ENCODE measurements around the gene SLC25A52. TPM values are rescaled to one million over a fixed set of nuclear protein-coding genes. Genes with fewer than 3 reads are reported as not detected.

SLC25A52 gene
- total RNA-seq, 2 experiments from 2014 or later = not detected

DNA sequence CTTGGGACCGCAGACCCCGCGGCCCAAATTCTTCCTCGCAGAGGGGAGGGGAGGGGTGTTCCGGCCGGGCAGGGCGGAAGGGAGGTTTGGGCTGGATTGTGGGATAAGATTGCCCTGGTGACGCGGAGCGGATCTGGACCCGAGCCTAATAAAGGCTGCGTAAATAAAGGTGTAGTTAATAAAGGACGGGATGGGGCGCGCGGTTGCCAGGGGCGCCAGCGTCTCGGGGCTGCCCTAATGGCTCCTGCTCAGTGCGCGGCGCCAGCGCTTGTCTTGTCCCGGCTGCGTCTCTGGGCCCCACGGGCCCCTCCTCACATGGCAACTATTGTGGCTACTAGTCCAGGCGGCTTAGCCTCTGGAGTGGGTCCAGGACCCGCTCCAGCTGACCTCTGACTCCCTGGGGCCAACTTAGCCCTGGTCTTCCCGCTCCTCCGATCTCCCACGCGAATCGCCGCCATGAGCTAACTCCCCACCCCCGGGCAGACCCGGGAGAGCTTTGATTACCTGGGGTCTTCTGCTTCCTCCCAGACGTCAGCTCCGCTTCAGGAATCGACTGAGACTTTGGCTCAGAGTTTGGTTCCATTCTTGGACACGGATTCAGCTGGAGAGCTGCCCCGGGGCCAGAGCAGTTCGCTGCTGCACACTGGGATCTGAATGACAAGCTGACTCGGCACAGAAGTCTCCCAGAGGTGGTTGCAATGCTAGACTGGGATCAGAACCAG lies 36.5 kb downstream of the SLC25A52 start:
- ChIA-PET POLR2A (interaction anchor here (0.6 kb wide), 1 partner anchor 168 kb away, joined by 3 read pairs; no protein-coding TSS in a partner anchor), CTCF (ENCODE audit: unreplicated experiment) (no interaction called here)
- DNase-seq (ENCODE audit: low spot score) = no peak
- Histone ChIP-seq H3K36me3 (ENCODE audit: insufficient read depth, low read length) (no peaks in the 10 kb centered on the region), H3K79me2 (ENCODE audit: insufficient read depth, low read depth, low read length) (no peaks in the 10 kb centered on the region), H4K20me1 (ENCODE audit: insufficient read depth, low read length) (no peaks in the 10 kb centered on the region), H3K27ac (ENCODE audit: low read depth, low read length, poor library complexity, severe bottlenecking) (no peak overlapping the region), H3K4me3 (ENCODE audit: low read depth, low read length, poor library complexity, severe bottlenecking) (no peak overlapping the region), H3K9me3 (ENCODE audit: low read length) (no peaks in the 10 kb centered on the region), H2AFZ (ENCODE audit: low read length) (no peak overlapping the region), H3K9me2 (ENCODE audit: insufficient read depth, low read length) (no peaks in the 10 kb centered on the region), H3K4me2 (ENCODE audit: low read length) (no peak overlapping the region), H3K4me1 (ENCODE audit: insufficient read depth, low read length, poor library complexity, severe bottlenecking) (no peaks in the 10 kb centered on the region)
- intact Hi-C loops (cut with micrococcal nuclease; ENCODE audit: unreplicated experiment) = loop anchor here (2.0 to 10.0 kb wide), 2 partner anchors 167 to 299 kb away; no protein-coding TSS in a partner anchor
- TF ChIP-seq, protein P1, sequence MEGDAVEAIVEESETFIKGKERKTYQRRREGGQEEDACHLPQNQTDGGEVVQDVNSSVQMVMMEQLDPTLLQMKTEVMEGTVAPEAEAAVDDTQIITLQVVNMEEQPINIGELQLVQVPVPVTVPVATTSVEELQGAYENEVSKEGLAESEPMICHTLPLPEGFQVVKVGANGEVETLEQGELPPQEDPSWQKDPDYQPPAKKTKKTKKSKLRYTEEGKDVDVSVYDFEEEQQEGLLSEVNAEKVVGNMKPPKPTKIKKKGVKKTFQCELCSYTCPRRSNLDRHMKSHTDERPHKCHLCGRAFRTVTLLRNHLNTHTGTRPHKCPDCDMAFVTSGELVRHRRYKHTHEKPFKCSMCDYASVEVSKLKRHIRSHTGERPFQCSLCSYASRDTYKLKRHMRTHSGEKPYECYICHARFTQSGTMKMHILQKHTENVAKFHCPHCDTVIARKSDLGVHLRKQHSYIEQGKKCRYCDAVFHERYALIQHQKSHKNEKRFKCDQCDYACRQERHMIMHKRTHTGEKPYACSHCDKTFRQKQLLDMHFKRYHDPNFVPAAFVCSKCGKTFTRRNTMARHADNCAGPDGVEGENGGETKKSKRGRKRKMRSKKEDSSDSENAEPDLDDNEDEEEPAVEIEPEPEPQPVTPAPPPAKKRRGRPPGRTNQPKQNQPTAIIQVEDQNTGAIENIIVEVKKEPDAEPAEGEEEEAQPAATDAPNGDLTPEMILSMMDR (conservative IDR thresholded peaks at IDR 0.05; ENCODE audit: low read length) = no peak
- TF ChIP-seq EZH2phosphoT487 (IDR thresholded peaks at IDR 0.05; ENCODE audit: borderline replicate concordance, low read depth, low read length) = no peak
- BruUV-seq (replicated peaks) = no TSS peak

DNA sequence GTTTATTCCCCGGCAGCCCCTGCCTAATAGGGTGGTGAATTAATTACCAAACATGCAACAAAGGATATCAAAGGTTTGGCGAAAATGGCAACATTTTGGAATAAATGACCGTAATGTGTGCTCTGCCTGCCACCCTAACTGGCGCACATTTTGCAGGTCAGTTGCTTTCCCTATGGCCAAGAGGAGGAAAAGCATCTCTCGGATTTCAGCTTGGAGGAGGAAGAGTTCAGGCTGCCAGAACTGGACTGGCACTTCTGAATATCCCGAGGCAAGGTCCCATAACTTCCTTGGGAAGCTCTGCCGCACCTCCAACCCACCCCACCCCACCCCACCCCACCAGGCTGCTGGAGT lies 37.1 kb downstream of the SLC25A52 start:
- no peak overlapping the region for H3K4me3 ChIP-seq (ENCODE audit: low read depth, low read length, poor library complexity, severe bottlenecking)
- H2AFZ ChIP-seq (ENCODE audit: low read length) = no peak overlapping the region
- no peaks in the 10 kb centered on the region for H3K36me3 ChIP-seq (ENCODE audit: insufficient read depth, low read length)
- CTCF ChIA-PET (ENCODE audit: unreplicated experiment) = no interaction called here
- DNase-seq (ENCODE audit: low spot score) = no peak
- H3K9me2 ChIP-seq (ENCODE audit: insufficient read depth, low read length) = no peaks in the 10 kb centered on the region
- no peak overlapping the region for H3K27ac ChIP-seq (ENCODE audit: low read depth, low read length, poor library complexity, severe bottlenecking)
- no peaks in the 10 kb centered on the region for H3K9me3 ChIP-seq (ENCODE audit: low read length)
- no peaks in the 10 kb centered on the region for H3K4me1 ChIP-seq (ENCODE audit: insufficient read depth, low read length, poor library complexity, severe bottlenecking)
- H4K20me1 ChIP-seq (ENCODE audit: insufficient read depth, low read length) = no peaks in the 10 kb centered on the region
- BruUV-seq (replicated peaks) = no TSS peak
- TF ChIP-seq EZH2phosphoT487 (IDR thresholded peaks at IDR 0.05; ENCODE audit: borderline replicate concordance, low read depth, low read length) = no peak
- TF ChIP-seq, protein P1 (conservative IDR thresholded peaks at IDR 0.05; ENCODE audit: low read length) = no peak
- intact Hi-C loops (cut with micrococcal nuclease; ENCODE audit: unreplicated experiment) = loop anchor here (2.0 to 10.0 kb wide), 2 partner anchors 167 to 299 kb away; no protein-coding TSS in a partner anchor
- POLR2A ChIA-PET = no interaction called here
- no peaks in the 10 kb centered on the region for H3K79me2 ChIP-seq (ENCODE audit: insufficient read depth, low read depth, low read length)
- no peak overlapping the region for H3K4me2 ChIP-seq (ENCODE audit: low read length)

DNA sequence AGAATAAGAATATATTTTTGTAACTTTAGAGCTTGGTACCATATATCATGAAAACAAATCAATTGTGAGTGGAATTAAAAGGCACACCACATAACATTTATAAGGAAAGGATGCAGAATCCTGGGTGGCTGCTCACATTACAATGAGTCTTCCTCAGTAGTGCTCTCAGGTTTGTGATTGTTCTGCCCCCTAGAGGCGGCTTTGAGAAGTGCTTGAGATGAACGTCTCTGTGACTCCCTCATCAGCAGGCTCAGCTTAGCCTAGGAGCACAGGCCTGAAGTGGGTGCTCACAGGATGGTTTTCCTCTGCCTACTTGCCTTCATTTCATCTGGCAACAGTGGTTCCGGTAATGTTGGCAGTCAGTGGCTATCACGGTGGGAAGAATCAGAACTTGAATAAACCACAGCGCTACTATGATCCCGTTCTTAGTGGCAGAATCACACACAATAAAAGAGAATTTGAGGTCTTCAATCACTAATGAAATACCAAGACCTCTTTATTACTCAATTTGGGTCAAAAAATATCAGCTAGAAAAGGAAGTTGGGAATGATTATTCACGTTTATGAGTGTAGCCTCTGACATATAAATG lies 38.2 kb downstream of the SLC25A52 start:
- Histone ChIP-seq H4K20me1 (ENCODE audit: insufficient read depth, low read length) (no peaks in the 10 kb centered on the region), H3K36me3 (ENCODE audit: insufficient read depth, low read length) (no peaks in the 10 kb centered on the region), H3K4me3 (ENCODE audit: low read depth, low read length, poor library complexity, severe bottlenecking) (no peak overlapping the region), H3K9me2 (ENCODE audit: insufficient read depth, low read length) (no peaks in the 10 kb centered on the region), H3K79me2 (ENCODE audit: insufficient read depth, low read depth, low read length) (no peaks in the 10 kb centered on the region), H3K9me3 (ENCODE audit: low read length) (no peaks in the 10 kb centered on the region), H3K4me2 (ENCODE audit: low read length) (no peak overlapping the region), H3K27ac (ENCODE audit: low read depth, low read length, poor library complexity, severe bottlenecking) (no peak overlapping the region), H2AFZ (ENCODE audit: low read length) (no peak overlapping the region), H3K4me1 (ENCODE audit: insufficient read depth, low read length, poor library complexity, severe bottlenecking) (no peaks in the 10 kb centered on the region)
- no TSS peak for BruUV-seq (replicated peaks)
- intact Hi-C loops (cut with micrococcal nuclease; ENCODE audit: unreplicated experiment) = loop anchor here (2.0 to 10.0 kb wide), 2 partner anchors 166 to 298 kb away; no protein-coding TSS in a partner anchor
- TF ChIP-seq, protein P1 (conservative IDR thresholded peaks at IDR 0.05; ENCODE audit: low read length) = peak; percentile 80
- no peak for TF ChIP-seq EZH2phosphoT487 (IDR thresholded peaks at IDR 0.05; ENCODE audit: borderline replicate concordance, low read depth, low read length)
- ChIA-PET POLR2A (interaction anchor here (0.5 to 0.6 kb wide), 2 partner anchors 10 to 148 kb away, joined by 3 read pairs; no protein-coding TSS in a partner anchor), CTCF (ENCODE audit: unreplicated experiment) (no interaction called here)
- DNase-seq (ENCODE audit: low spot score) = peak; percentile 69

Data from OCI-LY7 (cell line).